ENCODE results near the gene EMP2.

Gene EMP2

GRCh38 chr16:10609402-10609774 lies 29.0 kb upstream of the EMP2 start:
- DNase-seq: no peak

DNA sequence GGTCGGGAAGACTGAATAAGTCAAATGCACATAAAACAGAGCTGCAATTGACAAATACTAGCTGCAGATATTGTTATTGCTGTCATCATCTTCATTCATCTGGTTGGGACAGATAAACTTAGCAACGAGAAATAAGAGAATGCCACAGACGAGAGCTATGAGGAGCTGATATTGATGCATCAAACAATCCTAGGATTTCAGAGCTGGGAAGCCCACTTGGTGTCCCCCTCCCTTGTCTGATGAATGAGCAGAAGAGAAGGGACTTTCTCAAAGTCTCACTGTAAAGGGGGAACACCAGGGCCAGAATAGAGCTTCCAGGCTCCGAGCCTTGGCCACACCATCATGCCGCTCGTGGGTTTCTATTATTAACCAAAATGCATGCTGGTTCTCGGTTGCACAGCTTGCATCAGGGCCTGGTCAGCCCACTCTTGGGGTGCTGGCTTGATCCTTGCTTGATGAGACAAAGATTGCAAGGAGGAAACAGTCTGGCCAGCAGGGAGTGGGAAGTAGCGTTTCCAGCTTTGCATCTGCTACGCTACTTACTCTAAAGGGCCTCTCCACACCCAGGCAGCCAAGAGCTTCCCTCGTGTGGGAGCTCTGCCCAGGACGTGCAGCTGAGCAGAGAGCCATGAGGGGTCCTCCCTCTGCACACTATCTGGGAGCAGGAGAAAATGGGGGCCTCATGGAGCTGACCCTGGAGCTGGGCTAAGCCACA lies 28.4 kb upstream of the EMP2 start:
- peak in 1 of 3 experiments; percentile 33 for DNase-seq

DNA sequence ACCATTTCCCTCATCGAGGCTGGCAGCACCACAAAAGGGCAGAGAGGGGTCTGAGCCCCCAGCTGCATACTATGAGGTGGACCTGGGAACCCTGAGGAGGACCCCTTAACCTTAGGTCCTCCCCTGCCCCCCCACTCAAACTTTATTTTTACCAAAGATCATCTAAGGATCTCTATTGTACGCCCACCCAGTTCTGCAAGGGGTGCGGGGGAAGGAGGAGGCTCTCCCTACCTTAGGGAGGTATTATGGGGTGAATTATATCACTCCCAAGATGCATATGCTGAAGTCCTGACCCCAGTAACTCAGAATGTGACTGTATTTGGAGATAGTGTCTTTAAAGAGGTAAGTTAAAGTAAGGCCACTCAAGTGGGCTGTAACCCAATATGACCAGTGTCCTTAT lies 26.8 kb upstream of the EMP2 start:
- no peak for DNase-seq

GRCh38 chr16:10606607-10607006 lies 26.2 kb upstream of the EMP2 start:
- no peak for DNase-seq

DNA sequence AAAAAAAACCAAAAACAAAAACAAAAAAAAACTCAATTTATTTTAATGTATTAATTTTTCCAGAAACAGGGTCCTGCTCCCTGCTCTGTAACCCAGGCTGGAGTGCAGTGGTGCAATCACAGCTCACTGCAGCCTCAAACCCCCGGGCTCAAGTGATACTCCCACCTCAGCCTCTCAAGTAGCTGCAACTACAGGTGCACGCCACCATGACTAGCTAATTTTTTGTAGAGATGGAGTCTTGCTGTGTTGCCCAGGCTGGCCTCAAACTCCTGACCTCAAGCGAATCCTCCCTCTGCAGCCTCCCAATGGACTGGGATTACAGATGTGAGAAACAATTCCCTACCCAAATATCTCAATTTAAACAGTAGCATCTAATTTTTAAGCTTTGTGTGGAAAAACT lies 25.2 kb upstream of the EMP2 start:
- DNase-seq: no peak

GRCh38 chr16:10601444-10602408 lies 21.3 kb upstream of the EMP2 start:
- DNase-seq: no peak

DNA sequence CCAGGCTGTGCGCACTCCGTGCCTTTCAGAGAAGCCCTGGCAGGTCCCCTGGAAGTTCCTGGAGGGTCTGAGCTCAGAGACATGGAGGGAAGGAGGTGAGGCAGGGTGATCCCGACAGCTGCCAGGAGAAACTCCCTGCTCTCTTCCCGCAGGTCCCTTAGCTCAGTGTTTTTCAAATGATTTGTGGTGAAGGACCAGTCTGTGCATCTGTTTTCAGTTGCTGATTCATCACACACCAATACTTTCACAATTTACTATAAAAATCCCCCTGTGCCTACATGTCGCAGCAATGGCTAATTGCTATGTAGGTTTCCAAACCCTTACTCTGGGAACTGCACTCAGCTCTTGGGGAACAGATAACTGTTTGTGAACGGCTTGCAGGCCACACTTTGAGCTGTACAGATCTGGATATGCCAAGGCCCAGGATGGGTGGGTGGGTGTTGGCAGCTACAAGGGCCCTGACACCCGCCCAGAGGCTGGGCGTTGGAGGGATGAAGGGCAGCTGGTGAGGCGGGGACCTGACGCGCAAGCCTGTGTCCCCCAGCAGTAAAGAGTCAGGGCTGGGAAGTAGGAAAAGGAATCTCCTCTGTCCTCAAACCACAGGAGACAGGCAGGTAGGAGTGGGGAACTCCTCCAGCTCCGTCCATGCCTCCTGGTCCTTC lies 20.5 kb upstream of the EMP2 start:
- no peak for DNase-seq

DNA sequence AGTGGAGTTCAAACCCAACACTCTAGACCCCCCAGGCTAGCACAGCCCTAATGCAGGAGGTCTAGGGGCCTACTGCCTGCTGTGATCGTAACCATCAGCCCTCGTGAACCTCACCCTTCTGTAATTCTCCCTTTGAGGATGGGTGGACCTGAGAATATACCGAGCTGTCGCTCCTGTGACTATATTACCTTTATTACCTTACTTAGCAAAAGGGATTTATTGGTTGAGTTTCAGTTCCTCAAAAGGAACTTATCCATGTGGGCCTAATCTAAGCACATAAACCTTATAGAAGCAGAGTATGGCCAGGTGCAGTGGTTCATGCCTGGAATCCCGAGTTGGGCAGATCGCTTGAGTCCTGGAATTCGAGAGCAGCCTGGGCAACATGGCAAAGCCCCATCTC lies 19.2 kb upstream of the EMP2 start:
- no peak for DNase-seq

- DNase-seq: no peak
These were observed 17.8 kb upstream of the EMP2 start for GRCh38 chr16:10598157-10598556.

- DNase-seq: no peak
These were observed 16.8 kb upstream of the EMP2 start for GRCh38 chr16:10597187-10597601.

DNA sequence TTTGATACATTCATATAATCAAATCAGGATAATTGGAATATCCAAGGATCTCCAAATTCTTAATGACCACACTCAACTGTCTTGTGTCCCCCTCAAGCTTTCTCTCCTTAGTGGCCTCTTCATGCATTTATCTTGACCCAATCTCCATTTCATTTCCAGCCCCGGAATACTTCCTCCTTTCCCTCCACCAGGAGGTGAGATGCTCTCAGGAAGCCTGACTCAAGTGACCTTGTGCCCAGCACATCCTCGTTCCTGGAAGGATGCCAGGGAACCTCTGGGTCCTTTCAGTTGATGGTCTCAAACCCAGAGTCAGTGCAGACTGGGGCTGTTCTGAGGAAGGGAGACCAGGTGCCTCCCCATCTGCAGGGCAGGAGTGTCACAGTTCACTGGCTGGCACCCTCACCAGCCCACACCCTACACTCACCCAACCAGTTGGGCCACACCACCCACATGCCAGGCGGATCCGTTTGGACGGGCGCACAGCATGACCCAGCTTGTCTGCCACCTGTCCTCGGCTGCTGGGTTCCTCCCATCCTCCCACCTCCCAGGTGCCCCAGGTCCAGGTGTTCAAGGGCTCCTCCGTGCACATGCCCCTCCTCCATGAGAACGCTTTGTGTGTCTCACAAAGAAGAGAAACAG lies 14.0 kb upstream of the EMP2 start:
- DNase-seq: peak in 2 of 3 experiments; percentile 5 to 26

- no peak for DNase-seq
These were observed 12.2 kb upstream of the EMP2 start for GRCh38 chr16:10592611-10593010.

- DNase-seq: no peak
These were observed 9.9 kb upstream of the EMP2 start for GRCh38 chr16:10590342-10590741.

- no peak for DNase-seq
These were observed 8.7 kb upstream of the EMP2 start for GRCh38 chr16:10589109-10589508.

- DNase-seq: no peak
These were observed 7.2 kb upstream of the EMP2 start for GRCh38 chr16:10587622-10588021.

DNA sequence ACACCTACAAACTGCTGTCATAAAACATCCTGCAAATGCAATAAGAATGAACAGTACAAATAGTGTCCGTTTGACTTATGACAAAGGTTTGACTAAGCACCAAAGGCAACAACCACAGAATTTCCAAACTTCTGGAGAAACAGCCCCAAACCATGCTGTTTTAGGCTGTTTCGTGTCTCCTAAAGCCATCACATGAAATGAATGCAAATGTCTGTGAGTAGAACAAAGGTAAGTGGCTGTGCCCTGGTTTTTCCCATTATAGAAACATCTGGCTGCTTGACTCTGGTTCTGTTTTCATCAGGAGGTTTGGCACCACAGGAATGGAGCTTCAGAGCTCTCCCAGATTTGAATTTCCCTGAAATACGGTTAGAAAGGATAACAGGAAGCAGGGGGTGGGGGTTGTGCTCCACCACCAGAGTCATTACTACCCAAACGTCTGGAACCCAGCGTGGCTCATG lies 4.6 kb upstream of the EMP2 start:
- no peak for DNase-seq

GRCh38 chr16:10583269-10583668 lies 2.9 kb upstream of the EMP2 start:
- no peak for DNase-seq

DNA sequence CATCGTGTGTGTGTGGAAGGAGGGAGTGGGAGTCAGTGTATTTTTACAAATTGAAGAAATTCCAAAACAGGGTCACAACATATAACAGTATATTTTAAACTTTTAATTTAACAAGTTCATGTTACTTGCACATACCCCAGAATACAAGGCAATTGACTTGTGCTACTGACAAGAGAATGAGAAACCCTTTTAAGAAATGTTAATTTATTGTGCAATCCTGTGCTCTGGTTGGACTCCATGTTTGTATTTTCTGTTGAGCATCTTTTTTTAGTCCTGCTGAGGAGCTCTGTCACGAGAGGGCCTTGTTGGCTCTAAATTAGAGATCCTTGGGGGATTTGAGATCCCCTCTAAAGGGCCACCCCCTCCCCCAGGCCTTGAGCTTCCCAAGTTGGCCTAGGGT lies 1.1 kb upstream of the EMP2 start:
- no peak for DNase-seq

DNA sequence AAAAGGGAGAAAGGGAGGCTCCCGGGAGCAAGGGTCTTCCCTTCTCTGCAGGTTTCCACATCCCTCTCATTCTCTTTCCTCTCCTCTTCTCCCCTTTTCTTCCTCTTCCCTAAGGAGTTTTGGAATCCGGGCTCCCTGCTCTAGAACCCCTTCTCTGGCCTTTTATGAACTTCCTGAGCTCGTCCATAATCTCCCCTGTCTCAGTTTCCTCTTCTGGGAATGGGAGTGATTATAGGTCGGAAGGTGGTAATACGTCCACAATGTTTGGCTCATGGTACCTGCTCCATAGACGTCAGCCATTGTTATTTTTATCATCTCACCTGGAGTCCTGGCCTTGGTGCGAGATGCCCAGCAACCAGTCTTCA lies 467 bp upstream of the EMP2 start:
- no peak for DNase-seq

DNA sequence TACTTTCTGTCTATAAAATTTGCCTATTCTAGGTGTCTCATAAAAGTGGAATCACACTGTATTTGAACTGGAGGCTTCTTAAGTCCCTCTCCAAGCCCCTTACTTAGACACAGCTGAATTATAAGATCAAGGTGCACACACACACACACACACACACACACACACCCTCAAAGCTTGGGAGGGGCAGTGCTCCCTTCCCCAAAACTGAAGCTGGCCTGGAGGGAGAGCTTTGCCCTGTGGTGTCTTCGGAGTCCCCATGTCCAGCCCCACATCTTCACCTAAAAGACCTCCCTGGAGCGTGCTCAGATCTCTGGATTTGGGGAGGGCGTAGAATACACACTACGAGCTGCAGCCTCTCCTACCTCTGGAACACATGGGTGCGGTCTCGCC lies 828 bp downstream of the EMP2 start:
- DNase-seq: no peak

GRCh38 chr16:10578474-10579316 lies 1.7 kb downstream of the EMP2 start:
- no peak for DNase-seq

Measured in NCI-H1417 (cell line).